Neural progenitor cell (in vitro differentiated cells): ENCODE data around the gene H3-3A. TPM values are rescaled to one million over a fixed set of nuclear protein-coding genes. Genes with fewer than 3 reads are reported as not detected.

Source experiments
- DNase-seq: peaks from one replicate; pipeline ENCODE4 v3.0.0-alpha.2; 2016; ENCODE audit warnings: low spot score
- H2AFZ ChIP-seq: fragments of 200-600 bp; sonication (generic); replicated peaks from 2 replicates; pipeline ENCODE4 v1.6.1; 2016; ENCODE audit warnings: antibody characterized with exemption
- H3F3A ChIP-seq: fragments of 200-600 bp; sonication (generic); 2 replicates; pipeline ENCODE4 v1.6.1; 2016; ENCODE audit warnings: antibody characterized with exemption, low read depth
- H3K27ac ChIP-seq: fragments of 200-600 bp; sonication (generic); 2 replicates; pipeline ENCODE4 v1.5.1; 2016; ENCODE audit warnings: mild to moderate bottlenecking
- H3K27me3 ChIP-seq: fragments of 200-600 bp; sonication (generic); 2 replicates; pipeline ENCODE4 v1.6.1; 2016; ENCODE audit warnings: mild to moderate bottlenecking, moderate library complexity
- H3K36me3 ChIP-seq: fragments of 200-600 bp; sonication (generic); 2 replicates; pipeline ENCODE4 v1.5.1; 2016
- H3K4me1 ChIP-seq: fragments of 200-600 bp; sonication (generic); 2 replicates; pipeline ENCODE4 v1.6.1; 2016; ENCODE audit warnings: mixed run types
- H3K4me2 ChIP-seq: fragments of 200-600 bp; sonication (generic); 2 replicates; pipeline ENCODE4 v1.6.1; 2016
- H3K4me3 ChIP-seq: fragments of 200-600 bp; sonication (generic); 2 replicates; pipeline ENCODE4 v1.5.1; 2016
- H3K79me2 ChIP-seq: fragments of 200-600 bp; sonication (generic); 2 replicates; pipeline ENCODE4 v1.6.1; 2016; ENCODE audit warnings: low read depth
- H3K9ac ChIP-seq: fragments of 200-600 bp; sonication (generic); 2 replicates; pipeline ENCODE4 v1.6.1; 2016
- H3K9me3 ChIP-seq: fragments of 200-600 bp; sonication (generic); 2 replicates; pipeline ENCODE4 v1.5.1; 2016; ENCODE audit warnings: low read depth
- H4K20me1 ChIP-seq: fragments of 200-600 bp; sonication (generic); 2 replicates; pipeline ENCODE4 v1.6.1; 2016; ENCODE audit warnings: low read depth
- H3K27ac Mint-ChIP-seq: 3 replicates; pipeline ENCODE4 v1.8.0; 2021; ENCODE audit warnings: mixed read lengths
- H3K27me3 Mint-ChIP-seq: 2 replicates; pipeline ENCODE4 v1.8.0; 2022; ENCODE audit warnings: low read depth, mild to moderate bottlenecking, inconsistent platforms, moderate library complexity, mixed read lengths; ENCODE audit not compliant: insufficient read depth
- H3K36me3 Mint-ChIP-seq: 3 replicates; pipeline ENCODE4 v1.8.0; 2021; ENCODE audit warnings: mixed read lengths
- H3K4me1 Mint-ChIP-seq: 3 replicates; pipeline ENCODE4 v1.8.0; 2021; ENCODE audit warnings: mixed read lengths
- H3K4me3 Mint-ChIP-seq: 3 replicates; pipeline ENCODE4 v1.8.0; 2021; ENCODE audit warnings: mild to moderate bottlenecking, moderate library complexity, mixed read lengths
- H3K9me3 Mint-ChIP-seq: 3 replicates; pipeline ENCODE4 v1.8.0; 2020; ENCODE audit warnings: mixed read lengths
- CTCF ChIP-seq: fragments of 200-600 bp; sonication (generic); IDR thresholded peaks from 2 replicates; pipeline ENCODE4 v1.5.1; 2017; ENCODE audit warnings: antibody characterized with exemption, mild to moderate bottlenecking
- EZH2 ChIP-seq: fragments of 200-600 bp; sonication (generic); IDR thresholded peaks from 2 replicates; pipeline ENCODE4 v1.6.1; 2017; ENCODE audit warnings: antibody characterized with exemption, mild to moderate bottlenecking, moderate library complexity
- EZH2phosphoT487 ChIP-seq: fragments of 200-600 bp; sonication (generic); IDR thresholded peaks from 2 replicates; pipeline ENCODE4 v1.6.1; 2017; ENCODE audit warnings: antibody characterized with exemption
- total RNA-seq: library from RNA; depleted of rRNA; stranded (reverse); fragments of >200 nt; gene quantifications from 2 replicates; pipeline ENCODE4 v1.2.3, GENCODE V29; 2015; ENCODE audit warnings: low replicate concordance

Gene H3-3A
- total RNA-seq, 1 donor from 2014 or later = 1,689 TPM

GRCh38 chr1:226108935-226109828, 46.7 kb downstream of the H3-3A start:
- Histone ChIP-seq H3K79me2 (no peaks in the 10 kb centered on the region), H3K27me3 (peaks cover 20% of the 10 kb centered on the region), H4K20me1 (peaks cover 5% of the 10 kb centered on the region), H3K9me3 (no peaks in the 10 kb centered on the region), H3K4me3 (peak overlapping the region; percentile 80), H3K27ac (no peak overlapping the region), H3F3A (peaks cover 69% of the 10 kb centered on the region), H3K36me3 (no peaks in the 10 kb centered on the region), H2AFZ (no peak overlapping the region), H3K4me1 (peaks cover 36% of the 10 kb centered on the region), H3K4me2 (peak overlapping the region; percentile 74), H3K9ac (no peak overlapping the region)
- no peak for DNase-seq
- H3K36me3 Mint-ChIP-seq = no peaks in the 10 kb centered on the region
- H3K27ac Mint-ChIP-seq = peak overlapping the region; percentile 89
- no peak for TF ChIP-seq EZH2phosphoT487
- TF ChIP-seq EZH2 = no peak
- TF ChIP-seq CTCF = no peak
- H3K27me3 Mint-ChIP-seq = peaks cover 13% of the 10 kb centered on the region
- no peaks in the 10 kb centered on the region for H3K9me3 Mint-ChIP-seq
- H3K4me3 Mint-ChIP-seq = peak overlapping the region; percentile 96
- peaks cover 43% of the 10 kb centered on the region for H3K4me1 Mint-ChIP-seq

- peak overlapping the region; percentile 89 for H3K27ac Mint-ChIP-seq
Measured at GRCh38 chr1:226109829-226110248, 47.3 kb downstream of the H3-3A start.

GRCh38 chr1:226110249-226111097, 48.0 kb downstream of the H3-3A start:
- DNase-seq = peak; percentile 69
- H3K4me1 Mint-ChIP-seq = peaks cover 33% of the 10 kb centered on the region
- H3K36me3 Mint-ChIP-seq = no peaks in the 10 kb centered on the region
- H3K27me3 ChIP-seq = peaks cover 20% of the 10 kb centered on the region
- peak overlapping the region; percentile 80 for H3K4me3 ChIP-seq
- H2AFZ ChIP-seq = peak overlapping the region; percentile 66
- no peaks in the 10 kb centered on the region for H3K9me3 Mint-ChIP-seq
- H3K4me1 ChIP-seq = peaks cover 36% of the 10 kb centered on the region
- TF ChIP-seq EZH2phosphoT487 = no peak
- TF ChIP-seq EZH2 = peak; percentile 59
- no peak overlapping the region for H3K27ac Mint-ChIP-seq
- no peaks in the 10 kb centered on the region for H3K36me3 ChIP-seq
- H3K27ac ChIP-seq = no peak overlapping the region
- H3K27me3 Mint-ChIP-seq = peaks cover 9% of the 10 kb centered on the region
- H3K9ac ChIP-seq = no peak overlapping the region
- H3K4me3 Mint-ChIP-seq = peak overlapping the region; percentile 82
- peaks cover 63% of the 10 kb centered on the region for H3F3A ChIP-seq
- no peaks in the 10 kb centered on the region for H3K79me2 ChIP-seq
- peak overlapping the region; percentile 74 for H3K4me2 ChIP-seq
- H4K20me1 ChIP-seq = peaks cover 5% of the 10 kb centered on the region
- no peaks in the 10 kb centered on the region for H3K9me3 ChIP-seq

More at GRCh38 chr1:226109829-226110248, 47.3 kb downstream of the H3-3A start:
- H3K36me3 Mint-ChIP-seq = no peaks in the 10 kb centered on the region
- no peaks in the 10 kb centered on the region for H3K36me3 ChIP-seq
- H3K4me3 Mint-ChIP-seq = peak overlapping the region; percentile 96
- no peaks in the 10 kb centered on the region for H3K9me3 ChIP-seq
- H3K79me2 ChIP-seq = no peaks in the 10 kb centered on the region
- peaks cover 65% of the 10 kb centered on the region for H3F3A ChIP-seq
- peaks cover 36% of the 10 kb centered on the region for H3K4me1 ChIP-seq
- DNase-seq = peak; percentile 93
- H4K20me1 ChIP-seq = peaks cover 5% of the 10 kb centered on the region
- peaks cover 20% of the 10 kb centered on the region for H3K27me3 ChIP-seq
- H3K4me2 ChIP-seq = peak overlapping the region; percentile 74
- H3K4me3 ChIP-seq = peak overlapping the region; percentile 80
- peaks cover 36% of the 10 kb centered on the region for H3K4me1 Mint-ChIP-seq
- no peak overlapping the region for H3K27ac ChIP-seq
- H3K27me3 Mint-ChIP-seq = peaks cover 12% of the 10 kb centered on the region
- no peak overlapping the region for H3K9ac ChIP-seq
- peak overlapping the region; percentile 66 for H2AFZ ChIP-seq
- H3K9me3 Mint-ChIP-seq = no peaks in the 10 kb centered on the region
- TF ChIP-seq CTCF = no peak
- no peak for TF ChIP-seq EZH2
- TF ChIP-seq EZH2phosphoT487 = no peak
